HepG2 (cell line): ENCODE measurements around the gene RGS6. TPM values are rescaled to one million over a fixed set of nuclear protein-coding genes. Genes with fewer than 3 reads are reported as not detected.

ENCODE experiments used
- ATAC-seq: fragments of 200-7000 bp; cut with Tn5 transposase; 3 replicates; pipeline ENCODE4 v1.9.1; 2020; ENCODE audit warnings: mild to moderate bottlenecking, moderate library complexity
- BruUV-seq: library from RNA; stranded (reverse); fragments of 400-500 nt; replicated peaks from 2 replicates; lab custom pipeline; 2021; lab: Mats Ljungman, UMichigan
- CTCF ChIA-PET: fragments of 300-600 bp; formaldehyde crosslinking; extraction: SDS; loops from one replicate; lab custom pipeline; 2021; ENCODE audit warnings: low total read pairs, inconsistent platforms, low intra/inter-chr PET ratio; lab: Yijun Ruan, JAX
- POLR2A ChIA-PET: fragments of 350-600 bp; sonication (Branson Sonifier 250); formaldehyde crosslinking; loops from one replicate; lab custom pipeline; 2020; ENCODE audit warnings: antibody characterized with exemption, inconsistent platforms; lab: Yijun Ruan, JAX
- DNase-seq: peaks from one replicate; pipeline ENCODE4 v3.0.0-alpha.2; 2015; ENCODE audit warnings: low spot score
- FAIRE-seq: peaks from 3 replicates; lab custom pipeline; 2011; peaks lifted over from hg19 to GRCh38; lab: Jason Lieb, UNC
- H2AFZ ChIP-seq: one replicate; pipeline ENCODE4 v1.6.1; 2011; ENCODE audit warnings: low read length, inconsistent platforms
- H3K27ac ChIP-seq: fragments of 300-600 bp; 3 replicates; pipeline ENCODE4 v1.8.0; 2011; ENCODE audit warnings: mixed run types, mild to moderate bottlenecking, mixed read lengths, low read length, inconsistent platforms; ENCODE audit not compliant: insufficient read depth; ENCODE audit errors: extremely low read length
- H3K27me3 ChIP-seq, 2 experiments: fragments of 200-600 bp in 1 of 2; 2 replicates in 1 of 2; 3 replicates in 1 of 2; pipeline versions ENCODE4 v1.6.0 to v1.8.0; 2011; ENCODE audit warnings: low read length in 2 of 2, mild to moderate bottlenecking in 2 of 2, moderate library complexity in 2 of 2, inconsistent platforms in 1 of 2; ENCODE audit not compliant: insufficient read depth in 2 of 2, control insufficient read depth in 1 of 2
- H3K36me3 ChIP-seq, 2 experiments: fragments of 200-600 bp in 1 of 2; replicated peaks in 1 of 2; 2 replicates in 1 of 2; 3 replicates in 1 of 2; pipeline versions ENCODE4 v1.5.1 to v1.8.0; 2011; ENCODE audit warnings: low read length in 2 of 2, inconsistent platforms in 1 of 2; ENCODE audit not compliant: insufficient read depth in 2 of 2, control insufficient read depth in 1 of 2
- H3K4me1 ChIP-seq: 2 replicates; pipeline ENCODE4 v1.5.1; 2012; ENCODE audit warnings: low read length, inconsistent platforms; ENCODE audit not compliant: insufficient read depth
- H3K4me2 ChIP-seq: 2 replicates; pipeline ENCODE4 v1.6.0; 2011; ENCODE audit warnings: low read depth, low read length, inconsistent platforms
- H3K4me3 ChIP-seq, 3 experiments: fragments of 200-600 bp in 1 of 3; sonication (generic), shearing (Covaris generic) in 1 of 3; replicated peaks in 1 of 3; 2 replicates each; pipeline ENCODE4 v1.5.1; 2011 to 2016; ENCODE audit warnings: low read length in 3 of 3, inconsistent platforms in 2 of 3, low read depth in 2 of 3, mild to moderate bottlenecking in 2 of 3, control low read depth in 1 of 3, mixed read lengths in 1 of 3; ENCODE audit not compliant: insufficient read depth in 1 of 3
- H3K79me2 ChIP-seq: one replicate; pipeline ENCODE4 v1.6.1; 2011; ENCODE audit warnings: low read length, inconsistent platforms; ENCODE audit not compliant: insufficient read depth
- H3K9ac ChIP-seq: 2 replicates; pipeline ENCODE4 v1.6.0; 2011; ENCODE audit warnings: mild to moderate bottlenecking, low read depth, low read length, inconsistent platforms; ENCODE audit not compliant: insufficient read depth
- H3K9me3 ChIP-seq: 2 replicates; pipeline ENCODE4 v1.5.1; 2012; ENCODE audit warnings: mild to moderate bottlenecking, low read length
- H4K20me1 ChIP-seq: 2 replicates; pipeline ENCODE4 v1.6.0; 2011; ENCODE audit warnings: inconsistent platforms, mild to moderate bottlenecking, low read length, moderate library complexity; ENCODE audit not compliant: insufficient read depth
- KDM2A ChIP-seq: sonication (generic); formaldehyde crosslinking; IDR thresholded peaks from 2 replicates; pipeline ENCODE4 v1.4.0; 2020; ENCODE audit warnings: low read depth, missing genetic modification reagents, borderline replicate concordance
- KMT2B ChIP-seq: IDR thresholded peaks from 2 replicates; pipeline ENCODE4 v1.6.1; 2016; ENCODE audit warnings: missing genetic modification reagents, missing compliant biosample characterization
- NFE2L1 ChIP-seq: sonication (generic); formaldehyde crosslinking; IDR thresholded peaks from 2 replicates; pipeline ENCODE4 v1.4.0; 2020; ENCODE audit warnings: missing genetic modification reagents, mild to moderate bottlenecking, borderline replicate concordance
- RAD21 ChIP-seq: fragments of 450-650 bp; formaldehyde crosslinking; IDR thresholded peaks from 2 replicates; pipeline ENCODE4 v1.5.0; 2020; ENCODE audit warnings: mild to moderate bottlenecking
- THAP11 ChIP-seq: IDR thresholded peaks from 2 replicates; pipeline ENCODE4 v1.6.1; 2016; ENCODE audit warnings: missing biosample characterization, missing genetic modification reagents
- WGBS: methylation state at CpG from one replicate; pipeline ENCODE4 v1.1.6; 2017; ENCODE audit warnings: low lambda C conversion rate; 5-methylcytosine and 5-hydroxymethylcytosine counted together
- in situ Hi-C: cut with HindIII; loops from 2 replicates; pipeline ENCODE4 v1.10.0; 2017; ENCODE audit warnings: low pct_unique_long_range_greater_than_20kb; ENCODE audit not compliant: extremely low pct_ligation_motif_present
- intact Hi-C: fragments of 100-400 bp; cut with micrococcal nuclease; formaldehyde crosslinking; loops from one replicate; pipeline ENCODE4 v1.10.0; 2022; ENCODE audit not compliant: unreplicated experiment
- polyA plus RNA-seq, 8 experiments: library from polyadenylated mRNA; depleted of rRNA in 3 of 8; stranded (reverse) in 7 of 8; unstranded in 1 of 8; fragments of >200 nt; fragmentation: Illumina TruSeq in 4 of 8; extraction: Trizol in 4 of 8; gene quantifications; 2 replicates each; pipeline versions ENCODE4 v1.2.1 to v1.2.3, GENCODE V29; 2011 to 2016; ENCODE audit warnings: low read depth in 4 of 8, missing spikeins in 1 of 8, mixed read lengths in 1 of 8; ENCODE audit not compliant: insufficient read depth in 1 of 8
- total RNA-seq, 5 experiments: library from RNA; depleted of rRNA; stranded (reverse); fragments of >200 nt; fragmentation: Illumina TruSeq; extraction: Trizol; gene quantifications; 2 replicates each; pipeline ENCODE4 v1.2.3, GENCODE V29; 2016; ENCODE audit warnings: low read depth in 1 of 5
- TF ChIP-seq, protein P1 (sequence below): sonication (generic); formaldehyde crosslinking; conservative IDR thresholded peaks from 2 replicates; pipeline ENCODE4 v1.4.0; 2020; ENCODE audit warnings: missing genetic modification reagents
- TF ChIP-seq, protein P2 (sequence below): sonication (generic); formaldehyde crosslinking; IDR thresholded peaks from 2 replicates; pipeline ENCODE4 v1.8.1; 2023; ENCODE audit warnings: mild to moderate bottlenecking, moderate library complexity, missing genetic modification reagents
- TF ChIP-seq, protein P3 (sequence below): sonication (generic); formaldehyde crosslinking; IDR thresholded peaks from 2 replicates; pipeline ENCODE4 v1.4.0; 2020; ENCODE audit warnings: mild to moderate bottlenecking, missing genetic modification reagents

RGS6 gene
- total and polyA plus RNA-seq, 2 of the 13 experiments (the other 11 are each of a cell fraction or from before 2014, with no cell fraction given), result not detected

DNA sequence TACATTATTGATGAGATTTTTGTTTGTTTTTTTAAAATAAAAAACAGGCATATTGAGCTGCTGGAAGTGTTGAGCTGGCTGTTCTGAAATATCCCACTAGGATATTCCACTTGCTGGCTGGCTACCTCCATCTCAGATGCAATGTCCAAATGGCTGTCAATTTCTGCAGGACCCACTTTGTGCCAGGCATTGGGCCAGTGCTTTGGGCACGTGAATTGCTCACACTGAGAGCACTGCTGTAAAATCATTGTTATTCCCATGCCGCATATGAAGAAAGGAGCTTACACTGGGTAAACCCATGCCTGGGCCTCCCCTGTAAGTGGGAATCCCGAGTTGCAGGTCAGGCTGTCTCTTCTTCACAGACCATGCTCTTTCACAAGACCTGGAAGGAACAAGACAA, 56.7 kb downstream of the RGS6 start:
- no peak for FAIRE-seq
- no peak for DNase-seq
- no peak overlapping the region for H3K9ac ChIP-seq
- WGBS, result 33% methylated on average over 3 of the region's 3 CpGs
- peaks cover 0 to 3% of the 10 kb centered on the region in 2 experiments; a peak in 1 of 5 replicates for H3K27me3 ChIP-seq
- POLR2A ChIA-PET, result no interaction called here
- H3K27ac ChIP-seq, result no peak overlapping the region
- no TSS peak for BruUV-seq
- intact Hi-C loops, result no loop called here
- in situ Hi-C loops, result no loop called here
- no peaks in the 10 kb centered on the region for H3K9me3 ChIP-seq
- H4K20me1 ChIP-seq, result no peaks in the 10 kb centered on the region
- ATAC-seq, result no peak
- H3K79me2 ChIP-seq, result no peaks in the 10 kb centered on the region
- no peak overlapping the region for H3K4me2 ChIP-seq
- H3K4me3 ChIP-seq, result no peak overlapping the region
- H3K4me1 ChIP-seq, result no peaks in the 10 kb centered on the region
- CTCF ChIA-PET, result no interaction called here
- no peak overlapping the region for H2AFZ ChIP-seq
- H3K36me3 ChIP-seq, result no peaks in the 10 kb centered on the region
- TF ChIP-seq, protein P1, sequence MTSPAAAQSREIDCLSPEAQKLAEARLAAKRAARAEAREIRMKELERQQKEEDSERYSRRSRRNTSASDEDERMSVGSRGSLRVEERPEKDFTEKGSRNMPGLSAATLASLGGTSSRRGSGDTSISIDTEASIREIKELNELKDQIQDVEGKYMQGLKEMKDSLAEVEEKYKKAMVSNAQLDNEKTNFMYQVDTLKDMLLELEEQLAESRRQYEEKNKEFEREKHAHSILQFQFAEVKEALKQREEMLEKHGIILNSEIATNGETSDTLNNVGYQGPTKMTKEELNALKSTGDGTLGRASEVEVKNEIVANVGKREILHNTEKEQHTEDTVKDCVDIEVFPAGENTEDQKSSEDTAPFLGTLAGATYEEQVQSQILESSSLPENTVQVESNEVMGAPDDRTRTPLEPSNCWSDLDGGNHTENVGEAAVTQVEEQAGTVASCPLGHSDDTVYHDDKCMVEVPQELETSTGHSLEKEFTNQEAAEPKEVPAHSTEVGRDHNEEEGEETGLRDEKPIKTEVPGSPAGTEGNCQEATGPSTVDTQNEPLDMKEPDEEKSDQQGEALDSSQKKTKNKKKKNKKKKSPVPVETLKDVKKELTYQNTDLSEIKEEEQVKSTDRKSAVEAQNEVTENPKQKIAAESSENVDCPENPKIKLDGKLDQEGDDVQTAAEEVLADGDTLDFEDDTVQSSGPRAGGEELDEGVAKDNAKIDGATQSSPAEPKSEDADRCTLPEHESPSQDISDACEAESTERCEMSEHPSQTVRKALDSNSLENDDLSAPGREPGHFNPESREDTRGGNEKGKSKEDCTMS, result no peak
- TF ChIP-seq RAD21 (CRISPR knock-in tag) (no peak), THAP11 (CRISPR knock-in tag) (no peak), NFE2L1 (CRISPR knock-in tag) (no peak), KDM2A (CRISPR knock-in tag) (no peak), KMT2B (CRISPR knock-in tag) (no peak)
- TF ChIP-seq, protein P2, sequence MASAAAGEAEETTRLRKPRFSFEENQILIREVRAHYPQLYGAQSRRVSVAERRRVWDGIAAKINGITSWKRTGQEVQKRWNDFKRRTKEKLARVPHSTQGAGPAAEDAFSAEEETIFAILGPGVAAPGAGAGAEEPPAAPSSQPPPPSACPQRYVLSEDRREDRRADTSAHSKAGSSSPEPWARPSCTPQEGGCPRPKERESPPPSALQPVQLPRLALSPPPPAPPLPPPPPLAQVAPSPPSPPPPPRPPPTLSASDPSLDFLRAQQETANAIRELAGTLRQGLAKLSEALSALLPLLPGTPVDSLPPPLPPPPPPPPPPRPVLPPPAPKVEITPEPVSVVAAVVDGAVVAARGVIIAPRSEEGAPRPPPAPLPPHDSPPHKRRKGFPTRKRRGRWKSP (CRISPR knock-in tag), result no peak
- TF ChIP-seq, protein P3, sequence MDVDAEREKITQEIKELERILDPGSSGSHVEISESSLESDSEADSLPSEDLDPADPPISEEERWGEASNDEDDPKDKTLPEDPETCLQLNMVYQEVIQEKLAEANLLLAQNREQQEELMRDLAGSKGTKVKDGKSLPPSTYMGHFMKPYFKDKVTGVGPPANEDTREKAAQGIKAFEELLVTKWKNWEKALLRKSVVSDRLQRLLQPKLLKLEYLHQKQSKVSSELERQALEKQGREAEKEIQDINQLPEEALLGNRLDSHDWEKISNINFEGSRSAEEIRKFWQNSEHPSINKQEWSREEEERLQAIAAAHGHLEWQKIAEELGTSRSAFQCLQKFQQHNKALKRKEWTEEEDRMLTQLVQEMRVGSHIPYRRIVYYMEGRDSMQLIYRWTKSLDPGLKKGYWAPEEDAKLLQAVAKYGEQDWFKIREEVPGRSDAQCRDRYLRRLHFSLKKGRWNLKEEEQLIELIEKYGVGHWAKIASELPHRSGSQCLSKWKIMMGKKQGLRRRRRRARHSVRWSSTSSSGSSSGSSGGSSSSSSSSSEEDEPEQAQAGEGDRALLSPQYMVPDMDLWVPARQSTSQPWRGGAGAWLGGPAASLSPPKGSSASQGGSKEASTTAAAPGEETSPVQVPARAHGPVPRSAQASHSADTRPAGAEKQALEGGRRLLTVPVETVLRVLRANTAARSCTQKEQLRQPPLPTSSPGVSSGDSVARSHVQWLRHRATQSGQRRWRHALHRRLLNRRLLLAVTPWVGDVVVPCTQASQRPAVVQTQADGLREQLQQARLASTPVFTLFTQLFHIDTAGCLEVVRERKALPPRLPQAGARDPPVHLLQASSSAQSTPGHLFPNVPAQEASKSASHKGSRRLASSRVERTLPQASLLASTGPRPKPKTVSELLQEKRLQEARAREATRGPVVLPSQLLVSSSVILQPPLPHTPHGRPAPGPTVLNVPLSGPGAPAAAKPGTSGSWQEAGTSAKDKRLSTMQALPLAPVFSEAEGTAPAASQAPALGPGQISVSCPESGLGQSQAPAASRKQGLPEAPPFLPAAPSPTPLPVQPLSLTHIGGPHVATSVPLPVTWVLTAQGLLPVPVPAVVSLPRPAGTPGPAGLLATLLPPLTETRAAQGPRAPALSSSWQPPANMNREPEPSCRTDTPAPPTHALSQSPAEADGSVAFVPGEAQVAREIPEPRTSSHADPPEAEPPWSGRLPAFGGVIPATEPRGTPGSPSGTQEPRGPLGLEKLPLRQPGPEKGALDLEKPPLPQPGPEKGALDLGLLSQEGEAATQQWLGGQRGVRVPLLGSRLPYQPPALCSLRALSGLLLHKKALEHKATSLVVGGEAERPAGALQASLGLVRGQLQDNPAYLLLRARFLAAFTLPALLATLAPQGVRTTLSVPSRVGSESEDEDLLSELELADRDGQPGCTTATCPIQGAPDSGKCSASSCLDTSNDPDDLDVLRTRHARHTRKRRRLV (CRISPR knock-in tag), result no peak
